ENCODE data around the gene TMEM144. TPM values are rescaled to one million over a fixed set of nuclear protein-coding genes. Genes with fewer than 3 reads are reported as not detected.

TMEM144 gene
- total RNA-seq, 4 donors from 2014 or later, result 0.51 to 2.9 (median 2.3) TPM

GRCh38 chr4:158229768-158230167 is 19.5 kb downstream of the TMEM144 start:
- no peak for ATAC-seq
- H3K4me1 ChIP-seq, result no peaks in the 10 kb centered on the region

GRCh38 chr4:158234671-158235070 is 24.4 kb downstream of the TMEM144 start:
- no peak for ATAC-seq
- in situ Hi-C loops (cut with MboI; ENCODE audit: low sequenced_read_pairs in 4 of 4), result no loop called here

More at GRCh38 chr4:158229768-158230167, 19.5 kb downstream of the TMEM144 start:
- Histone ChIP-seq H3K4me3 (no peak overlapping the region), H3K27me3 (no peaks in the 10 kb centered on the region), H3K36me3 (no peaks in the 10 kb centered on the region), H3K9me3 (no peaks in the 10 kb centered on the region), H3K27ac (no peak overlapping the region)
- in situ Hi-C loops (cut with MboI; ENCODE audit: low sequenced_read_pairs in 4 of 4) (no loop called here), intact Hi-C loops (cut with DNase I; ENCODE audit: low total_unique reads) (no loop called here)
- TF ChIP-seq POLR2A (IDR thresholded peaks at IDR 0.05) (no peak), CTCF (IDR thresholded peaks at IDR 0.05 in 4 of 5, conservative IDR thresholded peaks at IDR 0.05 in 1 of 5) (no peak)
- DNase-seq, result no peak

GRCh38 chr4:158236304-158237030 is 26.2 kb downstream of the TMEM144 start:
- ATAC-seq, result no peak
- no peak overlapping the region for H3K27ac ChIP-seq

More at GRCh38 chr4:158234671-158235070, 24.4 kb downstream of the TMEM144 start:
- no peak overlapping the region for H3K27ac ChIP-seq
- H3K4me1 ChIP-seq, result no peaks in the 10 kb centered on the region
- H3K4me3 ChIP-seq, result no peak overlapping the region
- no peaks in the 10 kb centered on the region for H3K9me3 ChIP-seq
- no peaks in the 10 kb centered on the region for H3K36me3 ChIP-seq
- TF ChIP-seq POLR2A (IDR thresholded peaks at IDR 0.05) (no peak), CTCF (IDR thresholded peaks at IDR 0.05 in 4 of 5, conservative IDR thresholded peaks at IDR 0.05 in 1 of 5) (no peak)
- intact Hi-C loops (cut with DNase I; ENCODE audit: low total_unique reads), result no loop called here
- H3K27me3 ChIP-seq, result no peaks in the 10 kb centered on the region
- no peak for DNase-seq

GRCh38 chr4:158238575-158238974 is 28.3 kb downstream of the TMEM144 start:
- Histone ChIP-seq H3K4me1 (no peaks in the 10 kb centered on the region), H3K27me3 (no peaks in the 10 kb centered on the region), H3K36me3 (no peaks in the 10 kb centered on the region), H3K4me3 (no peak overlapping the region), H3K27ac (no peak overlapping the region), H3K9me3 (no peaks in the 10 kb centered on the region)
- intact Hi-C loops (cut with DNase I; ENCODE audit: low total_unique reads) (no loop called here), in situ Hi-C loops (cut with MboI; ENCODE audit: low sequenced_read_pairs in 4 of 4) (no loop called here)
- no peak for DNase-seq
- ATAC-seq, result no peak
- TF ChIP-seq POLR2A (IDR thresholded peaks at IDR 0.05) (no peak), CTCF (IDR thresholded peaks at IDR 0.05 in 4 of 5, conservative IDR thresholded peaks at IDR 0.05 in 1 of 5) (no peak)

More at GRCh38 chr4:158236304-158237030, 26.2 kb downstream of the TMEM144 start:
- DNase-seq, result no peak
- in situ Hi-C loops (cut with MboI; ENCODE audit: low sequenced_read_pairs in 4 of 4) (no loop called here), intact Hi-C loops (cut with DNase I; ENCODE audit: low total_unique reads) (no loop called here)
- H3K27me3 ChIP-seq, result no peaks in the 10 kb centered on the region
- H3K4me3 ChIP-seq, result no peak overlapping the region
- no peaks in the 10 kb centered on the region for H3K4me1 ChIP-seq
- H3K9me3 ChIP-seq, result no peaks in the 10 kb centered on the region
- TF ChIP-seq POLR2A (IDR thresholded peaks at IDR 0.05) (no peak), CTCF (IDR thresholded peaks at IDR 0.05 in 4 of 5, conservative IDR thresholded peaks at IDR 0.05 in 1 of 5) (no peak)
- no peaks in the 10 kb centered on the region for H3K36me3 ChIP-seq

All from gastrocnemius medialis (tissue), 4 donors.